ENCODE measurements around the gene C3orf20. TPM values are rescaled to one million over a fixed set of nuclear protein-coding genes. Genes with fewer than 3 reads are reported as not detected.

The C3orf20 gene
- total RNA-seq, 2 donors from 2014 or later: 0.16 to 0.45 TPM

- Mint-ChIP-seq H3K27me3 (no peaks in the 10 kb centered on the region), H3K9me3 (no peaks in the 10 kb centered on the region), H3K4me3 (no peak overlapping the region), H3K36me3 (ENCODE audit: low read depth) (peaks cover 100% of the 10 kb centered on the region), H3K4me1 (peaks cover 4% of the 10 kb centered on the region), H3K27ac (peak overlapping the region; percentile 28)
- no peak for ATAC-seq (replicated peaks)
Measured at GRCh38 chr3:14664170-14664569, 10.8 kb upstream of the C3orf20 start.

GRCh38 chr3:14672588-14672987 is 2.4 kb upstream of the C3orf20 start:
- no peaks in the 10 kb centered on the region for H3K4me1 Mint-ChIP-seq
- no peaks in the 10 kb centered on the region for H3K27me3 Mint-ChIP-seq
- H3K9me3 Mint-ChIP-seq: no peaks in the 10 kb centered on the region
- H3K27ac Mint-ChIP-seq: peak overlapping the region; percentile 41
- no peak for ATAC-seq (replicated peaks)
- peaks cover 57% of the 10 kb centered on the region for H3K36me3 Mint-ChIP-seq (ENCODE audit: low read depth)
- H3K4me3 Mint-ChIP-seq: no peak overlapping the region

- Mint-ChIP-seq H3K9me3 (peaks cover 4% of the 10 kb centered on the region), H3K4me1 (no peaks in the 10 kb centered on the region), H3K27ac (no peak overlapping the region), H3K27me3 (no peaks in the 10 kb centered on the region), H3K4me3 (no peak overlapping the region), H3K36me3 (ENCODE audit: low read depth) (peaks cover 14% of the 10 kb centered on the region)
- ATAC-seq (replicated peaks): no peak
Measured at GRCh38 chr3:14676881-14677280, 1.9 kb downstream of the C3orf20 start.

GRCh38 chr3:14678015-14678503 is 3.1 kb downstream of the C3orf20 start:
- Mint-ChIP-seq H3K27me3 (no peaks in the 10 kb centered on the region), H3K4me1 (no peaks in the 10 kb centered on the region), H3K27ac (no peak overlapping the region), H3K36me3 (ENCODE audit: low read depth) (peaks cover 2% of the 10 kb centered on the region), H3K9me3 (peaks cover 4% of the 10 kb centered on the region), H3K4me3 (no peak overlapping the region)
- ATAC-seq (replicated peaks): no peak

GRCh38 chr3:14680115-14680514 is 5.2 kb downstream of the C3orf20 start:
- no peaks in the 10 kb centered on the region for H3K36me3 Mint-ChIP-seq (ENCODE audit: low read depth)
- no peak overlapping the region for H3K4me3 Mint-ChIP-seq
- no peaks in the 10 kb centered on the region for H3K27me3 Mint-ChIP-seq
- H3K27ac Mint-ChIP-seq: no peak overlapping the region
- H3K4me1 Mint-ChIP-seq: no peaks in the 10 kb centered on the region
- ATAC-seq (replicated peaks): no peak
- peaks cover 4% of the 10 kb centered on the region for H3K9me3 Mint-ChIP-seq

- no peaks in the 10 kb centered on the region for H3K36me3 Mint-ChIP-seq (ENCODE audit: low read depth)
- H3K4me1 Mint-ChIP-seq: no peaks in the 10 kb centered on the region
- H3K9me3 Mint-ChIP-seq: peaks cover 4% of the 10 kb centered on the region
- H3K27ac Mint-ChIP-seq: no peak overlapping the region
- ATAC-seq (replicated peaks): no peak
- H3K27me3 Mint-ChIP-seq: no peaks in the 10 kb centered on the region
- H3K4me3 Mint-ChIP-seq: no peak overlapping the region
Measured at GRCh38 chr3:14680716-14681115, 5.8 kb downstream of the C3orf20 start.

GRCh38 chr3:14684447-14684846 is 9.5 kb downstream of the C3orf20 start:
- no peak for ATAC-seq (replicated peaks)
- Mint-ChIP-seq H3K27ac (no peak overlapping the region), H3K4me3 (no peak overlapping the region), H3K4me1 (no peaks in the 10 kb centered on the region), H3K36me3 (ENCODE audit: low read depth) (no peaks in the 10 kb centered on the region), H3K27me3 (peaks cover 8% of the 10 kb centered on the region), H3K9me3 (peaks cover 4% of the 10 kb centered on the region)

GRCh38 chr3:14685179-14685578 is 10.2 kb downstream of the C3orf20 start:
- Mint-ChIP-seq H3K4me3 (no peak overlapping the region), H3K36me3 (ENCODE audit: low read depth) (no peaks in the 10 kb centered on the region), H3K27ac (no peak overlapping the region), H3K4me1 (no peaks in the 10 kb centered on the region), H3K9me3 (peaks cover 2% of the 10 kb centered on the region), H3K27me3 (peaks cover 15% of the 10 kb centered on the region)
- no peak for ATAC-seq (replicated peaks)

GRCh38 chr3:14687360-14687759 is 12.4 kb downstream of the C3orf20 start:
- Mint-ChIP-seq H3K9me3 (no peaks in the 10 kb centered on the region), H3K27me3 (peaks cover 23% of the 10 kb centered on the region), H3K4me3 (no peak overlapping the region), H3K36me3 (ENCODE audit: low read depth) (no peaks in the 10 kb centered on the region), H3K27ac (no peak overlapping the region), H3K4me1 (no peaks in the 10 kb centered on the region)
- ATAC-seq (replicated peaks): no peak

GRCh38 chr3:14688525-14688924 is 13.6 kb downstream of the C3orf20 start:
- Mint-ChIP-seq H3K27me3 (peaks cover 27% of the 10 kb centered on the region), H3K4me1 (no peaks in the 10 kb centered on the region), H3K27ac (no peak overlapping the region), H3K9me3 (no peaks in the 10 kb centered on the region), H3K4me3 (no peak overlapping the region), H3K36me3 (ENCODE audit: low read depth) (no peaks in the 10 kb centered on the region)
- ATAC-seq (replicated peaks): no peak

- Mint-ChIP-seq H3K4me1 (no peaks in the 10 kb centered on the region), H3K36me3 (ENCODE audit: low read depth) (no peaks in the 10 kb centered on the region), H3K27ac (no peak overlapping the region), H3K4me3 (no peak overlapping the region), H3K27me3 (peaks cover 32% of the 10 kb centered on the region), H3K9me3 (no peaks in the 10 kb centered on the region)
- ATAC-seq (replicated peaks): no peak
Measured at GRCh38 chr3:14689247-14689980, 14.5 kb downstream of the C3orf20 start.

GRCh38 chr3:14691239-14691638 is 16.3 kb downstream of the C3orf20 start:
- Mint-ChIP-seq H3K4me3 (no peak overlapping the region), H3K4me1 (no peaks in the 10 kb centered on the region), H3K27me3 (peaks cover 35% of the 10 kb centered on the region), H3K36me3 (ENCODE audit: low read depth) (no peaks in the 10 kb centered on the region), H3K27ac (no peak overlapping the region), H3K9me3 (no peaks in the 10 kb centered on the region)
- ATAC-seq (replicated peaks): no peak

GRCh38 chr3:14691719-14692118 is 16.8 kb downstream of the C3orf20 start:
- Mint-ChIP-seq H3K4me3 (no peak overlapping the region), H3K27me3 (peaks cover 35% of the 10 kb centered on the region), H3K36me3 (ENCODE audit: low read depth) (no peaks in the 10 kb centered on the region), H3K4me1 (no peaks in the 10 kb centered on the region), H3K27ac (no peak overlapping the region), H3K9me3 (no peaks in the 10 kb centered on the region)
- no peak for ATAC-seq (replicated peaks)

GRCh38 chr3:14698601-14699244 is 23.8 kb downstream of the C3orf20 start:
- H3K36me3 Mint-ChIP-seq (ENCODE audit: low read depth): no peaks in the 10 kb centered on the region
- H3K27ac Mint-ChIP-seq: no peak overlapping the region
- ATAC-seq (replicated peaks): no peak
- H3K9me3 Mint-ChIP-seq: peaks cover 3% of the 10 kb centered on the region
- no peaks in the 10 kb centered on the region for H3K4me1 Mint-ChIP-seq
- peaks cover 23% of the 10 kb centered on the region for H3K27me3 Mint-ChIP-seq
- no peak overlapping the region for H3K4me3 Mint-ChIP-seq

GRCh38 chr3:14699643-14700042 is 24.7 kb downstream of the C3orf20 start:
- Mint-ChIP-seq H3K36me3 (ENCODE audit: low read depth) (no peaks in the 10 kb centered on the region), H3K9me3 (peaks cover 3% of the 10 kb centered on the region), H3K4me1 (no peaks in the 10 kb centered on the region), H3K27me3 (peaks cover 18% of the 10 kb centered on the region), H3K27ac (no peak overlapping the region), H3K4me3 (no peak overlapping the region)
- ATAC-seq (replicated peaks): no peak

Data from activated T-helper 17 cell treated with anti-CD3 and anti-CD28 coated beads, Interleukin-2, amount 50 U/mL, for 72 hours (primary cell).